OCI-LY1 (cell line): ENCODE results near the gene ZNF146.

Experiments used
- CTCF ChIP-seq: fragments of 200-600 bp; sonication (generic), shearing (Covaris generic); IDR thresholded peaks from 2 replicates; pipeline ENCODE4 v1.5.1; 2017; ENCODE audit warnings: mild to moderate bottlenecking, antibody characterized with exemption, low read length, moderate library complexity, mixed read lengths
- EZH2 ChIP-seq: fragments of 200-600 bp; sonication (generic), shearing (Covaris generic); IDR thresholded peaks from 2 replicates; pipeline ENCODE4 v1.8.0; 2017; ENCODE audit warnings: borderline replicate concordance, mixed run types, mild to moderate bottlenecking, antibody characterized with exemption, low read length, moderate library complexity, mixed read lengths

GRCh38 chr19:36203293-36203692 lies 11.6 kb upstream of the ZNF146 start:
- TF ChIP-seq CTCF (no peak), EZH2 (no peak)
